HL-60/S4 treated with retinoic acid at 250 ng/mL for 4 days and 3 days (cell line): ENCODE results near the gene MTR.
"Not testable (repeated sequence)": the region's sequence is repeated elsewhere in the genome, so short reads cannot be mapped to it uniquely, and the experiment has no call there.

Experiments used
- in situ Hi-C: fragments of 300-500 bp; cut with MboI; formaldehyde crosslinking; loops from 2 replicates; pipeline ENCODE4 v1.7.0; 2022; ENCODE audit warnings: low sequenced_read_pairs

MTR gene

DNA sequence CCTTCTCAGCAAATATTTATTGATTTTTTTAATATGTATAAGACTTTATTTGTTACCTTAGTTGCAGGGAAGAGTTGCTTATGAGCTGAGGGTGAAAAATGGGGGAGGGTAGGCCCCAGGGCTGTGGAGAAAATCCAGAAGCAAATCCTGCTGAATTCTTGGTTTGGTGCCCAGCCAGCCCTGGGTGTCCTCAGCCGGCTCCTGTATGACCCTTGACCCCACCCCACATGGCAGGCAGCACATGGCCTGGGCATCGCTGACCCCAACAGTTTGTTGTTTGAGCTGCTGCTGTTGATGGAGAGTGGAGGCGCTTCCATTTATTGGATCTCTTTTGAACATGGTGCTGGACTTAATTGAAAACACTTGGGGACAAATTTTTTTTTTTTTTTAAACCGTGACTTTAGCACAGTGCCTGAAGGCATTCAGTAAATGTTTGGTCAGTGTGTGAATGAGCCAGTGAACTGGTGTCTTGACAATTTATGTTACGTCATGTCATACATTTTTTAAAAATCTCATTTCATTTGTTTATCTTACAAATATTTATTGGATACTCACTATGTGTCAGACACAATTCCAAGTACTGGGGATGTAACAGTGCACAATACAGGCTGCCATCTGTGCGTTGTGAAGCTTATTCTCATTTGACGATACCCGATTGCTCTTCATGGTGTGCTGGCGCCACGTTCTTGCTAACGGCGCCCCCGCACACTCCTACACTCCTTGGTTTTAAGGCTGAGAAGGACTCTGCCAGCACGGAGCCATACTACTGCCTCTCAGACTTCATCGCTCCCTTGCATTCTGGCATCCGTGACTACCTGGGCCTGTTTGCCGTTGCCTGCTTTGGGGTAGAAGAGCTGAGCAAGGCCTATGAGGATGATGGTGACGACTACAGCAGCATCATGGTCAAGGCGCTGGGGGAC lies 98.8 kb downstream of the MTR start:
- in situ Hi-C loops: no loop called here

DNA sequence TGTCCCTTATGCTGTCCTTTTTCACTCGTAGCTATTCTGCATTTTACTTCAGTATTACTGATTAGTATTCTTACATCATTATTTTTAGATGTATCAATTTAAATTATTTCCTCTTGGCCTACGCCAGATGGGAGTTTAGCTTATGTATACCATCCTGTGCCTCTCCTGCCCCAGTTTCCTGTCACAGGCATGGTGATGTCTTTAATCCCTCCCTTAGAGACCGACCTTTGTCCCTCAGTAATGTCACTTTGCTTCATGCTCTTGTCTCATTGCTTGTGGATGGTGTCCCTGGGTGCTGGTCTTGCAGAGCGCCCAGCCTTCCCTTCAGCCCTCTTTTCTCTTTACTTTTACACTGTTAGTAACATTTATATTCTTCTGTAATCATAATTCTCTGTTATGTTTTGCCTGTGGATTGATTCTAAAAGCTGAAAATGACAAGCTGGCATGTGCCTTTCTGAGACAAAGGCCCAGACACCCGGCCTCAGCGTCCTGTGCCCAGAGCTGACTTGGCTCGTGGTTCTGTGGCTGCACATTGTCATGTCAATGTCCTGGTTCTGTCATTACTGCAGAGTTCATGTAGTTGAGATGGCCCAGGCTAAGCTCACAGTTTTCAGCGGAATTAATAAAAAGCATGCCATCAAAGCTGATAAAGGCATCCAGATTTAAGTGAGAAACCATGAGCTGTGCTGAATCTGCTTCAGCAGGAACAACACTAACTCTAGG lies 100.7 kb downstream of the MTR start:
- in situ Hi-C loops: no loop called here

DNA sequence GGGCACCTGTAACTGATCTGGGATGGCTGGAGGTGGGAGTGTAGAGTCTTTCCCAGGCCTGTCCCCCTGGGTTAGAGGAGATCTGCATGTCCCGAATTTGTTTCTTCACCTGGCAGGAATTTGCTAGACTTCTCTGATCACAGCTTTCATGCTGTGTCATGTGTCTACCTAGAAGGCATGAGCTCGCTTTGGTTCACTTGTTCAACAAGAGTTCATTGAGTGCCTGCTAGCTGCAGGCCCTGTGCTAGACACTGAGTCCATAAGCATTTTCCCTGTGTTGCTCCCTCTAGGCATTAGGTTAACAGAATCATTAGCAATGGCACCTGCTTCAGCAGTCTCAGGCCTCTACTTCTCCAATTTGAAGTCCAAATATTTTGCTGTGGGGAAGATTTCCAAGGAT lies 101.6 kb downstream of the MTR start:
- in situ Hi-C loops: no loop called here

DNA sequence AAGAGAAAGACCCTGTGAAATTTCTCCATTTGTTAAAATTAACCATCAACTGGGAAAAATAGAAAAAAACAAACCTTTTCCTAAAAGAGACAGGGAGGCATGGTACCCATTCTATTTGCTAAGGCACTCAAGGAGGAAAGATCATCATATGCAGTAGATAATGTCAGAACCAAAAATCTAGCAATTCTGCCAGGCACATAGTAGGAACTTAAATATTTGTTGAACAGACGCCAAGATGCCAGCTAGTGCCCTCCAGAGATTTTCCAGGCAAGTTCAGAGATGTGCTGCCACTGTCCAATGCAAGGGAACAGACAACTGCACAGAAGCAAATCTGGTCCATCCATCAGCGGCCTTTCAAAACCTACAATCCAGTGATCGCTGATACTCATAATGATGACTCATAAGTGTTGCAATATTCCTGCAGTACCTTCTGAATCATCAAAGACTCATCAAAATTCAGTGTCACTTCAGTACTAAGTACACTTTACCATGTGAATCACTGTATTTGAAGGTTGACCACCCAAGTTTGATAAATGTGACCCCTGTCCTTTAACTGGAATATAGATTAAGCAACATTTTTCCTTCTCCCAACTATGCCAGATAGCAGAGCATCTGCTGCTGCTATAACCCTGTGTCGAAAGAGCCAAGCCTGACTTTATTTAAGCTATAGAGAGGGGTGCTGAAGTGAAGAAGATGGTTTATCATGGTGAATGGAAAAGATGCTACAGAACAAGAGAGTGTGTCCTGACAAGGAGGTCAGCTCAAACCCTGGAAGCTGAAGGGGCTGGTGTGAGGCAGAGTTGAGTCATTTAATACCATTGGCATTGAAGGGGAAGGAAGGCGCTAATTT lies 110.0 kb downstream of the MTR start:
- in situ Hi-C loops: no loop called here

DNA sequence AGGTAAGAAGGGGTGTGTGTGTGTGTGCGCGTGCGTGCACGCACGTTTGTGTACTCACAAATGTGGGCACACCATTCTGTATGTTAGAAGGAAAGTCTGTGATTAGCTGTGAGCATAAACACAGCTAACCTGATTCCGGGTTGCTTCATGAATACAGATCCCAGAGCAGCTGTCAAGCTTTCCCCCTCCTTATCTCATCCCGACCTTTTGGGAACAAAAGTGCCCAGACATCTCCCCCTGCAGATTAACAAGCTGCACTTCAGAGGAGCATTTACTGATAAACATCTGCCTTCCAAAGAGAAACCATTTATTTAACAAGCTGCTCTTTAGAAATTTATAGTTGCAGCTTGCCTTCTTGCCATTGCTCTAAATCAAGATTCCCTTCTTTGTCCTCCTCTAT lies 112.1 kb downstream of the MTR start:
- in situ Hi-C loops: no loop called here

DNA sequence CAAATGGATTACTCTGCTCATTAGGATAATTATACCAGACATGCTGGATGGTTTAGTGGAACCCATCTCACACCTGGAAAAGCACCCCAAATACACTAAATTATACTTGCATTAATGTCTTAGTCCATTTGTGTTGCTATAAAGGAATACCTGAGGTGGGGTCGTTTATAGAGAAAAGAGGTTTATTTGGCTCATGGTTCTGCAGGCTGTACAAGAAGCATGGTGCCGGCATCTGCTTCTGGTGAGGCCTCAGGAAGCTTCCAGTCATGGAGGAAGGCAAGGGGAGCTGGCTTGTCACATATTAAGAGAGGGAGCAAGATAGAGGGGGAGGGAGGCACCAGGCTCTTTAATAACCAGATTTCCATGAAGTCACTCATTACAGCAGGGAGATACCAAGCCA lies 113.6 kb downstream of the MTR start:
- in situ Hi-C loops: no loop called here

DNA sequence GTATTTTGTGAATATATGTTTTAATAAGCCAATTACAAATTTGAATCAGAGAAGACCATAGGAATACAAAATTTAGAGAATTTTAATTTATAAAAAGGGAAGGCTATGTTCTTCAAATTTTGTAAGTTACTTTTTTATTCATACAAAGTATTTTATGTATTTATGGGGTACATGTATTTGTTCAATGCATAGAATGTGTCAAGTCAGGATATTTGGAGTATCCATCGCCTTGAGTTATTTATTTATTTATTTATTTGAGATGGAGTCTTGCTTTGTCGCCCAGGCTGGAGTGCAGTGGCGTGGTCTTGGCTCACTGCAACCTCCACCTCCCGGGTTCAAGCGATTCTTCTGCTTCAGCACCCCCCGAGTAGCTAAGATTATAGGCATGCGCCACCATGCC lies 116.0 kb downstream of the MTR start:
- in situ Hi-C loops: not testable (repeated sequence)

DNA sequence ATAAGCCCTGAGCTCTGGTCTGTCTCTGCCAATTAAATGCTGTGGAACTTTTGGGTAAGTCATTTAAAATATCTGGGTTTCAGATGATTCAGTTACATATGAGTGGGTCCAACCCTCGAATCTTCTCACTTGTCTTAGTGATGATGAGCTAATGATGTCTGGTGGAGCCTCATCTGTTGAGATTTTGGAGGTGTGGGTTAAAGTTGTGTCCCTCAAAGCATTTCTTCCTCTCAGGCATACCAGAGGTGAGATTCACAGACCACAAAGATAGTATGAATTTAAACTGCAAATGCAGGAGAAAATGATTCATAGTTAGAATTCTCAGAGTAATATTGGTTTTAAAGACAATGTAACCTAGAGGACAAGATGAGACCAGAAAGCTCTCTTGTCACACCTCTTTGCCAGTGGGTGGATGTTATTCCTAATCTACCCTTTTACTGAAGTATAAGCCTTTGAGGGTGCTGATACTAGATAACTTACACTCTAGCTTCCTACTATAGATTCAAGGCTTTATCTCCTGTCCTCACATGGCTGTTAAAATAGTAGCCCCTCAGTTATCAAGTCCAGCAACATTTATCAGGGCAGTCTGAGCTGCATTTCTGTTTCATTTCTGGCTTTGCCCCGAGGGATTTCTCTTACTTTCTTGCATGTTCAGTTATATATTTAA lies 118.4 kb downstream of the MTR start:
- in situ Hi-C loops: no loop called here

DNA sequence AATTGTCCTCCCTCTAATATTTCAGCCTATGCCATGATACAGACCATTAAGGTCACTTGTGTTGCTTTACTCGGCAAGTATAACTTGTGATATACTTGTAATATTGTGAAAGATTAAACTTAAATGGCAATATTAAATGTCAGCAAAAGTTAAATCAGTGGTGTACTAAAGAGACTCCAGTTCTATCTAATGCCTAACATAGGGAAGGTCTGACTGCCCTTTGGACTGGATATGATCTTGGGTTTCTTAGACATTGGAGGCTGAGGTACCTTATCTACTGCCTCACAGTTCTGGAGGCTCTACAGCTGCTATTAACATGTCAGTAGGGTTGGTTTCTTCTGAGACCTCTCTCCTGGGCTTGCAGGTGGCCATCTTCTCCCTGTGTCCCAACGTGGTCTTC lies 119.3 kb downstream of the MTR start:
- in situ Hi-C loops: no loop called here

DNA sequence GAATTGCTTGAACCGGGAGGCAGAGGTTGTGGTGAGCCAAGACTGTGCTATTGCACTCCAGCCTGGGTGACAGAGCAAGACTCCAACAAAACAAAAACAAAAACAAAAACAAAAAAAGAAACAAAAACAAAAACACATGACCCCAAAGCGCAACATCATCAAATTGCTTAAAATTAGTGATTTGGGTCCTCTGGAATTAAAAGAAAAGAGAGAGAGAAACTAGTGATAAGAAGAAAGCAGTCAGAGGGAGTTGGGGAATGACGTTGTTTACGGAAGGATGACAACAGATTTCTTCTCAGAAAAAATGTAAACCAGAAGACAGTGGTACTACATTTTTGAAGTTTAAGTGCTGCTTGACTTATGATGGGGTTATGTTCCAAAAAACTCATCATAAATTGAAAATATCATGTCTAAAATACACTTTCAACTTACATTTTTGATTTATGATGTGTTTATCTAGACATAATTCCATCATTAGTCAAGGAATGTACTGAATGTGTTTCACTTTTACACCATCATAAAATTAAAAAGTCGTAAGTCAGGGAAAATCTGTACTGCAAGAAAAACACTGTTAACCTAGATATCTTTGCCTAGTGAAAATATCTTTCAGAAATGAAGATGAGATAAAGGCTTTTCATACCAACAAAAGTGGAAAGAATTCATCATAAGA lies 121.2 kb downstream of the MTR start:
- in situ Hi-C loops: no loop called here

DNA sequence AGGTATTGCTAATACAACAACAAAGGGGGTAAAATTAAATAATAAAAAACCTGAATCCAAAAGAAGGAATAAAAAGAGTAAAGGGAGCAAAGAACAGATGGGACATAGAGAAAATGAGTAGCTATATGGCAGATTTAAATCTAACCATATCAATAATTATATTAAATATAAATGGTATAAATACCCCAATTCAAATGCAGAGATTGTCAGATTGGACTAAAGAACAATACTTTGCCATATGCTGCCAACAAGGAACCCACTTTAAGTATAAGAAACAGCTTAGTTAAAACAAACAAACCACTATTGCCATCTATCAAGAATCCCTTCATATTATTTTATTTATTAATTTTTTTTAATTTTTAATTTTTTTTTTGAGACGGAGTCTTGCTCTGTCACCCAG lies 122.4 kb downstream of the MTR start:
- in situ Hi-C loops: no loop called here

DNA sequence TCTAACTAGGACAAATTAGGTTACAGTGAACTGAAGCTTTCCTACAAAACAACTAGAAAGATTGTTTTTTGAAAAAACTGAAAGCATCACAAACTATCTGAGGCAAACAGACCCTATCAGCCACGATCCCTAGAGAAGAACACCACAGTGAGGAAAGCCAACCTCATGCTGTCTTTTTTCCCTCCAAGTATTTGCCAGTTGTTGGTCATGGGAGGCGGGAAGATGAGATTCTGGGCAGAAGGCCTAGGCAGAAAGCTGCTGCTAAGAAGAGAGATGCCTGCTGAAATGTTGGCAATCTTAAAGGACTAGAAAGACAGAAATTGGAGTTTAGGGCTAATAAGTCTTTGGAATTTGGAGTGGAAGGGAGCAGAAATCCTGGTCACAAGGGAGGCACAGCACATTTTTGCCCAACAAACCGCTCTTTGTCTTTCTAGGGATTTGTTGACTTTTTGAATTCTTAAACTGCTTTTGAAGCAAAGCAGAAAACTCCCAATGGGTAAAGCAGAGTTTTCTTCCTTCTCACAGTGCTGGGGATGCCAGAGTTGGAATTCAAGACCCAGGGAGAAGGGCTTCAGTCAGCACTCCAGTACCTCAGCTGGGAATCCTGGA lies 125.3 kb downstream of the MTR start:
- in situ Hi-C loops: no loop called here

DNA sequence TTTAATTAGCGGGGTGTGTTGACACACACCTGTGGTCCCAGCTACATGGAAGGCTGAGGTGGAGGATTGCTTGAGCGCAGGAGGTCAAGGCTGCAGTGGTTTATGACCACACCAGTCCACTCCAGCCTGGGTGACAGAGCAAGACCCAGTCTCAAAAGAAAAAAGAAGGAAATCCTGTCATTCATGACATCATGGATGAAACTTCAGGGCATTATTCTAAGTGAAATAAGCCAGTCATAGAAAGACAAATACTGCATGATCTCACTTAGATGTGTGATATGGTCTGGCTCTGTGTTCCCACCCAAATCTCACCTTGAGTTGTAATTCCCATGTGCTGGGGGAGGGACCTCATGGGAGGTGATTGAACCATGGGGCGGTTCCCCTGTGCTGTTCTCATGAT lies 126.5 kb downstream of the MTR start:
- in situ Hi-C loops: no loop called here

DNA sequence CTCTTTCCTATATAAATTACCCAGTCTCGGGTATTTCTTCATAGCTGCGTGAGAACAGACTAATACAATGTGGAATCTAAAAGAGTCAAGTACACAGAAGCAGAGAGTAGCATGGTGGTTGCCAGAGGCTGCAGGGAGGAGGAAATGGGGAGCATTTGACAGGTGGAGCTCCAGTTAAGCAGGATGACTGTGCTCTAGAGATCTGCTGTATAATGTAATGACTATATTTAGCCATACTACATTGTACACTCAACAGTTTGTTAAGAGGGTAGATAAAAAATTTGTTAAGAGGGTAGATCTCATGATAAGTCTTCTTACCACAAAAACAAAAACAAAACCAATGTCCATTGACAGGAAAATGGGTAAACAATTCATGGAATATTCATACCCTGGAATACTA lies 127.1 kb downstream of the MTR start:
- in situ Hi-C loops: no loop called here

DNA sequence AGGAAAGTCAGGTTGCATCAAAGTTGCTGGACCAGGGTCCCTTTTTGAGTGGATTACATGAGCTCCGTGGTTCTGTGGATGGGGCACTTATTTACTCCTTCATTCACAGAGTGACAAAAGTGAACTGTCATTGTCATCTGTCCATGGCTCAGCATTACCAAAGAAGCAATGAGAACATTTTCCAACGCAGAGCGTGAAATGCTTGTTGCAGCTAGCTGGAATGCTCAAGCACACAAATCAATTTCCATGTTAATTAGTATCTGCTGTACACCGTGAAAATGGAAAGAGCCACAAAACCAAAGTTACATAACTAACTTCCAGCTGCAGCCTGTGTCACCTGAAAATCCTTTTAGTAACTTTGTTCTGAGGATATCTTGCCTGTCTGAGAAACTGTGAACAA lies 130.3 kb downstream of the MTR start:
- in situ Hi-C loops: no loop called here

DNA sequence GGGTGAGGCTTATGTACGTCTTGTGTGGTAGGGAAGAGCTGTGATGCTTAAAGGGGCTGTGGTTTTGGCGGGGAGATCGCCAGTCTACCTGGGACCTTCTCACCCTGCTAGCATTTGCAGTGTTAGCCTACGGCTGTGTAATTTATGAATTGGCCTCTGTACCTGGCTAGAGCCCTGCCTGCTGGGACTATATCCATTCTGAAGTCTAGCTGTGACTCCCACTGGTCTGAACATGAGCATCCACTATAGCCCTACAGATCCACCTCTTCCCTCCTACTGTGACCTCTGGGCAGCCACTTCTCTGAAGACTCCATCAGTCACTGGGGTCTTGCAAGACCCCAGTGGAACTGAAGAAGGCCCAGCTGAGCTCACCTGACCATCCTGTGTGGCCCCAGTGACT lies 135.4 kb downstream of the MTR start:
- in situ Hi-C loops: no loop called here

DNA sequence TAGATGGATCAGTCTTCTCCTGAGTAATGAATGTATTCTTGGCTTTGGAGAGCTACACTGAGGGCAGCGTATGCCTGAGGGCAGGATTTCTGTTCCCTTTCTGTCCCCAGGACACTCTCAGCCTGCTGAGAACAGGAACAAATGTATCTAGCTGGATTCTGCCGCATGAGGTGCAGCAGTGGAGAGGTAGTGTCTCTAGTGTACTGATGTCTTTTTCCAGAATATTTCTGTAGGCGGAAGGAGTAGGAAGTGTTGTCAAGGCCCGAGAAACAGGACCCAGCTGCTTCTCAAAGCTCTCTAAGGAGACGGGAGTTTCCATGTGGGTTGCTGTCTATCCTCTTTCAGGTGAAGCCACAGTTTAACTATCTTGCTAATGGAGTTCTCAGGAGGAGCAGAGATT lies 143.7 kb downstream of the MTR start:
- in situ Hi-C loops: no loop called here

DNA sequence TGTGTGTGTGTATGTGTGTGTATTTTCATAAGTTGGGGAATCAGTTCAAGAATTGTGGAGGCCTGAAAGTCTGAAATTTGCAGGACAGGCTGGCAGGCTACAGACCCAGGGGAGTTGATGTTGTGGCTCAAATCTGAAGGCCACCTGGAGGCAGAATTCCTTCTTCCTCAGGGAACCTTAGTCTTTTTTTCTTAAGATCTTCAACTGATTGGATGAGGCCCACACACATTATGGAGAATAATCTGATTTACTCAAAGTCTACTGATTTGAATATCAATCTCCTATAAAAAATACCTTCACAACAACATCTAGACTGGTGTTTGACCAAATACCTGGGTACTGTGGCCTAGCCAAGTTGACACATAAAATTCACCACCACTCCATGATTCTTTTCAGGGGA lies 147.3 kb downstream of the MTR start:
- in situ Hi-C loops: no loop called here

DNA sequence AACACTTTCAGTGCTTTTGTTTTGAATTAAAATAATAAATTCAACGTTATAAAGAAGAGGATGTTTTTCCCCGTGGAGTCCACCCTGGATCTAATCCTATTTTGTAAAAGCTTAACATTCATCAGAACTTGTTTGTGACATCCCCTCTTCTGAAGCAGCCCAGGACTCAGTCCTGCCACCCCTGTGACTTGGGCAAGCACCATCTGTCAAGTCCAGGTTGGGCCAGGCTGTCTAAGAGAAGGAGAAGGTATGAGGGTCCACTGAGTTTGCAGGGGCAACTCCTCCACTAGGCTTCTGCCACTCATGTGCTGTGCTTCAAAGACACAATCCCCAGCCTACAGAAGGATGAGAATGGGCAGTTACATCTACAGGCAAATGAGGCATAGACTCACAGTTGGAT lies 149.5 kb downstream of the MTR start:
- in situ Hi-C loops: no loop called here

DNA sequence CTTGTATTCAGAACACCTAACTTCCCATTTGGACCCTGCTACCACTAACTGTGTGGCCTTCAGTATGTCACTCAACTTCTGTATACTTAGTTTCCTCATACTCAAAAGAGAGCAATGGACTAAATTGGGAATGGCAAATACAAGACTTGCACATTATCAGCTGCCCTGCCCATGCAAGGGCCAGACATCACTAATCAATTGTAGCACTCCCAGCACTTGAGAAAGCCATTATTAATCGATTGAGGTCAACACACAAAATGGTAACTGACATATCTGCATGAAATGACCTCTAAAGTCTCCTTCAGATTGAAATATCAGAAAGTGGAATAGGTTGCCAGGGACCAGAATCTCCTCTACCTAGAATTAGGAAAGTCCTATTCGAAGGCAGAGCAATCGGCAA lies 149.9 kb downstream of the MTR start:
- in situ Hi-C loops: no loop called here
